H9 (cell line): ENCODE measurements around the gene HECW1. TPM values are rescaled to one million over a fixed set of nuclear protein-coding genes. Genes with fewer than 3 reads are reported as not detected.

Source experiments
- DNase-seq: peaks from one replicate; pipeline ENCODE4 v3.0.0-alpha.2; 2017
- H2AFZ ChIP-seq: one replicate; pipeline ENCODE4 v1.6.1; 2013; ENCODE audit warnings: mild to moderate bottlenecking, low read length, control low read depth, moderate library complexity
- H2AK5ac ChIP-seq: 2 replicates; pipeline ENCODE4 v1.6.1; 2013; ENCODE audit warnings: low read length, control low read depth, mixed read lengths; ENCODE audit not compliant: insufficient read length
- H2BK120ac ChIP-seq: one replicate; pipeline ENCODE4 v1.6.1; 2013; ENCODE audit warnings: low read depth, mild to moderate bottlenecking, low read length, control low read depth, inconsistent platforms; ENCODE audit not compliant: poor library complexity, severe bottlenecking
- H2BK12ac ChIP-seq: 2 replicates; pipeline ENCODE4 v1.6.1; 2013; ENCODE audit warnings: low read length, control low read depth, mixed read lengths, low read depth; ENCODE audit not compliant: insufficient read length
- H2BK15ac ChIP-seq: 2 replicates; pipeline ENCODE4 v1.6.1; 2013; ENCODE audit warnings: low read depth, low read length, control low read depth
- H2BK20ac ChIP-seq: one replicate; pipeline ENCODE4 v1.6.1; 2013; ENCODE audit warnings: low read depth, mild to moderate bottlenecking, low read length, control low read depth, inconsistent platforms; ENCODE audit not compliant: poor library complexity, severe bottlenecking
- H2BK5ac ChIP-seq: 2 replicates; pipeline ENCODE4 v1.6.1; 2013; ENCODE audit warnings: low read length, control low read depth, mixed read lengths; ENCODE audit not compliant: insufficient read length
- H3K14ac ChIP-seq: 2 replicates; pipeline ENCODE4 v1.6.1; 2013; ENCODE audit warnings: low read length, control low read depth; ENCODE audit not compliant: insufficient read depth
- H3K18ac ChIP-seq: 2 replicates; pipeline ENCODE4 v1.6.1; 2013; ENCODE audit warnings: low read depth, mild to moderate bottlenecking, mixed read lengths, low read length, control low read depth; ENCODE audit not compliant: insufficient read length
- H3K23ac ChIP-seq: 2 replicates; pipeline ENCODE4 v1.6.1; 2013; ENCODE audit warnings: low read length, control low read depth, mixed read lengths, low read depth; ENCODE audit not compliant: insufficient read length
- H3K23me2 ChIP-seq: 2 replicates; pipeline ENCODE4 v1.6.1; 2013; ENCODE audit warnings: low read depth, mild to moderate bottlenecking, mixed read lengths, low read length, control low read depth; ENCODE audit not compliant: insufficient read length, poor library complexity, severe bottlenecking
- H3K27ac ChIP-seq: 2 replicates; pipeline ENCODE4 v1.5.1; 2013; ENCODE audit warnings: low read length, control low read depth, mixed read lengths, low read depth; ENCODE audit not compliant: insufficient read length
- H3K27me3 ChIP-seq: 2 replicates; pipeline ENCODE4 v1.6.1; 2013; ENCODE audit warnings: low read length, control low read depth, inconsistent platforms; ENCODE audit not compliant: insufficient read depth
- H3K4ac ChIP-seq: 2 replicates; pipeline ENCODE4 v1.6.1; 2013; ENCODE audit warnings: low read depth, mild to moderate bottlenecking, control low read depth, inconsistent platforms, low read length, moderate library complexity
- H3K4me1 ChIP-seq: 2 replicates; pipeline ENCODE4 v1.6.1; 2013; ENCODE audit warnings: low read length, control low read depth, inconsistent platforms; ENCODE audit not compliant: insufficient read depth
- H3K4me2 ChIP-seq: 2 replicates; pipeline ENCODE4 v1.6.1; 2013; ENCODE audit warnings: low read length, control low read depth, mixed read lengths; ENCODE audit not compliant: insufficient read length, insufficient read depth
- H3K56ac ChIP-seq: 2 replicates; pipeline ENCODE4 v1.6.1; 2013; ENCODE audit warnings: low read depth, mild to moderate bottlenecking, mixed read lengths, low read length, control low read depth; ENCODE audit not compliant: insufficient read length
- H3K79me1 ChIP-seq: 2 replicates; pipeline ENCODE4 v1.6.1; 2013; ENCODE audit warnings: low read depth, mild to moderate bottlenecking, moderate library complexity, low read length, control low read depth, inconsistent platforms; ENCODE audit not compliant: insufficient read depth, poor library complexity, severe bottlenecking
- H3K79me2 ChIP-seq: 2 replicates; pipeline ENCODE4 v1.6.1; 2013; ENCODE audit warnings: low read length, control low read depth, inconsistent platforms; ENCODE audit not compliant: insufficient read depth
- H3K9ac ChIP-seq: 2 replicates; pipeline ENCODE4 v1.6.1; 2013; ENCODE audit warnings: low read length, control low read depth, mixed read lengths; ENCODE audit not compliant: insufficient read length; ENCODE audit errors: extremely low read depth
- H3K9me3 ChIP-seq: one replicate; pipeline ENCODE4 v1.6.1; 2013; ENCODE audit warnings: low read depth, low read length, inconsistent platforms; ENCODE audit not compliant: control insufficient read depth
- H3T11ph ChIP-seq: one replicate; pipeline ENCODE4 v1.6.1; 2013; ENCODE audit warnings: mild to moderate bottlenecking, low read length, control low read depth, inconsistent platforms
- H4K20me1 ChIP-seq: one replicate; pipeline ENCODE4 v1.6.1; 2013; ENCODE audit not compliant: control insufficient read depth, insufficient read length, insufficient read depth
- H4K5ac ChIP-seq: 2 replicates; pipeline ENCODE4 v1.6.1; 2013; ENCODE audit warnings: low read depth, mild to moderate bottlenecking, mixed read lengths, low read length, control low read depth; ENCODE audit not compliant: insufficient read length
- H4K8ac ChIP-seq: replicated peaks from 2 replicates; pipeline ENCODE4 v1.6.1; 2013; ENCODE audit warnings: low read length, control low read depth, mixed read lengths, low read depth; ENCODE audit not compliant: insufficient read length
- H4K91ac ChIP-seq: 2 replicates; pipeline ENCODE4 v1.6.1; 2013; ENCODE audit warnings: low read depth, mild to moderate bottlenecking, moderate library complexity, mixed read lengths, low read length, control low read depth; ENCODE audit not compliant: insufficient read length
- H3K27ac Mint-ChIP-seq, 3 experiments: 2 replicates in 2 of 3; 3 replicates in 1 of 3; pipeline ENCODE4 v1.8.0; 2020 to 2021; ENCODE audit warnings: mixed read lengths in 3 of 3, mild to moderate bottlenecking in 1 of 3, moderate library complexity in 1 of 3
- H3K27me3 Mint-ChIP-seq: 2 replicates; pipeline ENCODE4 v1.8.0; 2021; ENCODE audit warnings: low read depth, mild to moderate bottlenecking, moderate library complexity, mixed read lengths
- H3K36me3 Mint-ChIP-seq, 3 experiments: 2 replicates in 2 of 3; 3 replicates in 1 of 3; pipeline ENCODE4 v1.8.0; 2020 to 2021; ENCODE audit warnings: low read depth in 3 of 3, mixed read lengths in 3 of 3; ENCODE audit not compliant: insufficient read depth in 1 of 3
- H3K4me1 Mint-ChIP-seq, 2 experiments: 2 replicates each; pipeline ENCODE4 v1.8.0; 2020; ENCODE audit warnings: mixed read lengths in 2 of 2
- H3K4me3 Mint-ChIP-seq, 2 experiments: 2 replicates in 1 of 2; 3 replicates in 1 of 2; pipeline ENCODE4 v1.8.0; 2020 to 2021; ENCODE audit warnings: mild to moderate bottlenecking in 2 of 2, mixed read lengths in 2 of 2, moderate library complexity in 1 of 2
- H3K9me3 Mint-ChIP-seq, 2 experiments: 2 replicates in 1 of 2; 3 replicates in 1 of 2; pipeline ENCODE4 v1.8.0; 2020; ENCODE audit warnings: mild to moderate bottlenecking in 2 of 2, mixed read lengths in 2 of 2, moderate library complexity in 1 of 2
- CTCF ChIP-seq: fragments of 200-600 bp; sonication (generic); conservative IDR thresholded peaks from 3 replicates; pipeline ENCODE4 v1.8.0; 2021; ENCODE audit warnings: antibody characterized with exemption, mild to moderate bottlenecking
- WGBS: extraction: QIAGEN DNeasy Blood & Tissue Kit; methylation state at CpG from one replicate; pipeline ENCODE4 v1.1.7; 2013; ENCODE audit warnings: missing lambda C conversion rate, low lambda C conversion rate, mixed read lengths; ENCODE audit not compliant: insufficient read length; ENCODE audit errors: extremely low coverage; 5-methylcytosine and 5-hydroxymethylcytosine counted together
- total RNA-seq: library from RNA; stranded (reverse); gene quantifications from 2 replicates; pipeline ENCODE4 v1.2.1, GENCODE V29; 2021

HECW1 gene
- total RNA-seq, 1 experiment from 2014 or later: 5.0 TPM

- no peak overlapping the region for H3K9ac ChIP-seq
- H2BK20ac ChIP-seq: no peak overlapping the region
- H2AK5ac ChIP-seq: no peak overlapping the region
- no peak overlapping the region for H4K91ac ChIP-seq
- Mint-ChIP-seq H3K27ac (no peak overlapping the region), H3K4me3 (no peak overlapping the region), H3K36me3 (no peaks in the 10 kb centered on the region), H3K9me3 (no peaks in the 10 kb centered on the region), H3K4me1 (peaks cover 15 to 22% of the 10 kb centered on the region in 2 experiments), H3K27me3 (peaks cover 2% of the 10 kb centered on the region; the same call in 1 of the 2 replicates)
- DNase-seq: no peak
- H4K5ac ChIP-seq: no peak overlapping the region
- H3K27ac ChIP-seq: no peak overlapping the region
- no peak for TF ChIP-seq CTCF
- no peak overlapping the region for H2BK5ac ChIP-seq
- no peak overlapping the region for H3K23ac ChIP-seq
- H3K79me1 ChIP-seq: no peaks in the 10 kb centered on the region
- H4K20me1 ChIP-seq: no peaks in the 10 kb centered on the region
- H2AFZ ChIP-seq: no peak overlapping the region
- H3K56ac ChIP-seq: no peak overlapping the region
- H3K18ac ChIP-seq: no peak overlapping the region
- WGBS: no CpG with 5 or more reads among the region's 2 CpGs
- no peak overlapping the region for H2BK120ac ChIP-seq
- H3K27me3 ChIP-seq: no peaks in the 10 kb centered on the region
- H4K8ac ChIP-seq: no peak overlapping the region
- H3K14ac ChIP-seq: no peak overlapping the region
- H3K4me2 ChIP-seq: no peak overlapping the region
- no peaks in the 10 kb centered on the region for H3K23me2 ChIP-seq
- H2BK15ac ChIP-seq: no peak overlapping the region
- no peak overlapping the region for H3T11ph ChIP-seq
- no peak overlapping the region for H2BK12ac ChIP-seq
- no peaks in the 10 kb centered on the region for H3K9me3 ChIP-seq
- no peaks in the 10 kb centered on the region for H3K79me2 ChIP-seq
- no peak overlapping the region for H3K4ac ChIP-seq
- no peaks in the 10 kb centered on the region; the same call in 1 of the 2 replicates for H3K4me1 ChIP-seq
These were observed 447.5 kb downstream of the HECW1 start for GRCh38 chr7:43559946-43560335.
